K562 (cell line): Measurements from ENCODE around the gene TPI1.

Experiments
- EGR1 ChIP-seq: fragments of 450-650 bp; conservative IDR thresholded peaks from 2 replicates; pipeline ENCODE4 v1.6.1; 2017; ENCODE audit warnings: mild to moderate bottlenecking
- HBP1 ChIP-seq: fragments of 450-650 bp; formaldehyde crosslinking; IDR thresholded peaks from 2 replicates; pipeline ENCODE4 v1.4.0; 2022; ENCODE audit warnings: missing genetic modification characterization
- NCOA2 ChIP-seq, 2 experiments: fragments of 450-650 bp; IDR thresholded peaks; 2 replicates each; pipeline ENCODE4 v1.6.1; 2018; ENCODE audit warnings: mild to moderate bottlenecking in 2 of 2, moderate library complexity in 1 of 2; ENCODE audit not compliant: partially characterized antibody in 2 of 2
- NR2C2 ChIP-seq, 2 experiments: fragments of 200-800 bp in 1 of 2; sonication (Bioruptor generic) in 1 of 2; sonication (generic) in 1 of 2; formaldehyde crosslinking in 1 of 2; IDR thresholded peaks; 2 replicates each; pipeline versions ENCODE4 v1.6.1 to v1.8.0; 2016 to 2022; ENCODE audit warnings: mild to moderate bottlenecking in 1 of 2, missing compliant biosample characterization in 1 of 2, missing genetic modification characterization in 1 of 2, missing genetic modification reagents in 1 of 2
- POLR2A ChIP-seq: fragments of 450-650 bp; conservative IDR thresholded peaks from 2 replicates; pipeline ENCODE4 v1.6.1; 2016
- STAG1 ChIP-seq: sonication (generic); formaldehyde crosslinking; IDR thresholded peaks from 2 replicates; pipeline ENCODE4 v1.5.0; 2020; ENCODE audit warnings: missing genetic modification reagents, borderline replicate concordance
- ZNF217 ChIP-seq: sonication (generic); formaldehyde crosslinking; IDR thresholded peaks from 2 replicates; pipeline ENCODE4 v1.8.0; 2022; ENCODE audit warnings: mild to moderate bottlenecking, missing genetic modification reagents
- ZNF239 ChIP-seq: fragments of 250-450 bp; sonication (Bioruptor Pico); IDR thresholded peaks from 2 replicates; pipeline ENCODE4 v1.4.0; 2020; ENCODE audit warnings: mild to moderate bottlenecking
- TF ChIP-seq, protein P1 (sequence below), 3 experiments: IDR thresholded peaks in 2 of 3; conservative IDR thresholded peaks in 1 of 3; 2 replicates each; pipeline ENCODE4 v1.5.1; 2011 to 2012; ENCODE audit warnings: low read length in 3 of 3, mild to moderate bottlenecking in 3 of 3, control low read depth in 2 of 3, improper control_type of control experiment in 1 of 3, inconsistent platforms in 1 of 3, low read depth in 1 of 3, mixed read lengths in 1 of 3, moderate library complexity in 1 of 3; ENCODE audit not compliant: insufficient read depth in 2 of 3
- TF ChIP-seq, protein P2 (sequence below): sonication (generic); formaldehyde crosslinking; IDR thresholded peaks from 2 replicates; pipeline ENCODE4 v1.5.0; 2020; ENCODE audit warnings: missing genetic modification reagents
- TF ChIP-seq, protein P3 (sequence below), 2 experiments: IDR thresholded peaks; 2 replicates each; pipeline ENCODE4 v1.6.1; 2011; ENCODE audit warnings: borderline replicate concordance in 1 of 2, control low read depth in 1 of 2, low read depth in 1 of 2, low read length in 1 of 2, mild to moderate bottlenecking in 1 of 2, mixed read lengths in 1 of 2, moderate library complexity in 1 of 2; ENCODE audit not compliant: insufficient read depth in 1 of 2, insufficient read length in 1 of 2, poor library complexity in 1 of 2, severe bottlenecking in 1 of 2; ENCODE audit errors: extremely low read depth in 1 of 2

DNA sequence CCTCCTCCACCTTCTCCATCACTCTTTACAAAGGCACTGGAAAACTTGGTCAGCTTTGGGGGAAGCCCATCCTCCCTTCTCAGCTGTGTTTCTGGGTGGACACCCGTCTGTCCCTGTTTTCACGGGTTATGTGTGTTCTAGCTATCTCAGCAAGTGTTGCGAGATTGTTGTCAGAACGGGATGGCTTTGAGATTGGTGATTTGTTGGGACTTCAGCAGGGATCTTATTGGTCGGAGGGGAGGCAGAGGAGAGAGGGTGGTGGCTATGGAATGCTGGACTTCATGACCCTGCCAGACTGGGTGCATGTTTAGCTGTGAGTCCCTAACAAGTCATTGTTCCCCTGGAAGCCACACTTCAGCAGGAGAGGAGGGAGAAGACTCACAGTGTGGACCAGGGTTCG, 13.3 kb upstream of the TPI1 start:
- TF ChIP-seq ZNF239 (CRISPR knock-in tag), result no peak
- TF ChIP-seq NCOA2 (IDR thresholded peaks at IDR 0.05; ENCODE audit: partially characterized antibody in 2 of 2), result no peak
- TF ChIP-seq, protein P1, sequence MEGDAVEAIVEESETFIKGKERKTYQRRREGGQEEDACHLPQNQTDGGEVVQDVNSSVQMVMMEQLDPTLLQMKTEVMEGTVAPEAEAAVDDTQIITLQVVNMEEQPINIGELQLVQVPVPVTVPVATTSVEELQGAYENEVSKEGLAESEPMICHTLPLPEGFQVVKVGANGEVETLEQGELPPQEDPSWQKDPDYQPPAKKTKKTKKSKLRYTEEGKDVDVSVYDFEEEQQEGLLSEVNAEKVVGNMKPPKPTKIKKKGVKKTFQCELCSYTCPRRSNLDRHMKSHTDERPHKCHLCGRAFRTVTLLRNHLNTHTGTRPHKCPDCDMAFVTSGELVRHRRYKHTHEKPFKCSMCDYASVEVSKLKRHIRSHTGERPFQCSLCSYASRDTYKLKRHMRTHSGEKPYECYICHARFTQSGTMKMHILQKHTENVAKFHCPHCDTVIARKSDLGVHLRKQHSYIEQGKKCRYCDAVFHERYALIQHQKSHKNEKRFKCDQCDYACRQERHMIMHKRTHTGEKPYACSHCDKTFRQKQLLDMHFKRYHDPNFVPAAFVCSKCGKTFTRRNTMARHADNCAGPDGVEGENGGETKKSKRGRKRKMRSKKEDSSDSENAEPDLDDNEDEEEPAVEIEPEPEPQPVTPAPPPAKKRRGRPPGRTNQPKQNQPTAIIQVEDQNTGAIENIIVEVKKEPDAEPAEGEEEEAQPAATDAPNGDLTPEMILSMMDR (IDR thresholded peaks at IDR 0.05 in 2 of 3, conservative IDR thresholded peaks at IDR 0.05 in 1 of 3; ENCODE audit: insufficient read depth in 2 of 3, low read depth in 1 of 3, low read length in 3 of 3), result no peak
- TF ChIP-seq, protein P2, sequence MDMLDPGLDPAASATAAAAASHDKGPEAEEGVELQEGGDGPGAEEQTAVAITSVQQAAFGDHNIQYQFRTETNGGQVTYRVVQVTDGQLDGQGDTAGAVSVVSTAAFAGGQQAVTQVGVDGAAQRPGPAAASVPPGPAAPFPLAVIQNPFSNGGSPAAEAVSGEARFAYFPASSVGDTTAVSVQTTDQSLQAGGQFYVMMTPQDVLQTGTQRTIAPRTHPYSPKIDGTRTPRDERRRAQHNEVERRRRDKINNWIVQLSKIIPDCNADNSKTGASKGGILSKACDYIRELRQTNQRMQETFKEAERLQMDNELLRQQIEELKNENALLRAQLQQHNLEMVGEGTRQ, result no peak
- TF ChIP-seq EGR1, result no peak
- no peak for TF ChIP-seq NR2C2 (CRISPR knock-in tag; IDR thresholded peaks at IDR 0.05)
- TF ChIP-seq NR2C2 (tag; IDR thresholded peaks at IDR 0.05), result no peak
- TF ChIP-seq ZNF217, result no peak
- TF ChIP-seq POLR2A, result no peak
- no peak for TF ChIP-seq STAG1
- TF ChIP-seq, protein P3, sequence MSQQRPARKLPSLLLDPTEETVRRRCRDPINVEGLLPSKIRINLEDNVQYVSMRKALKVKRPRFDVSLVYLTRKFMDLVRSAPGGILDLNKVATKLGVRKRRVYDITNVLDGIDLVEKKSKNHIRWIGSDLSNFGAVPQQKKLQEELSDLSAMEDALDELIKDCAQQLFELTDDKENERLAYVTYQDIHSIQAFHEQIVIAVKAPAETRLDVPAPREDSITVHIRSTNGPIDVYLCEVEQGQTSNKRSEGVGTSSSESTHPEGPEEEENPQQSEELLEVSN (IDR thresholded peaks at IDR 0.05; ENCODE audit: borderline replicate concordance in 1 of 2, extremely low read depth in 1 of 2, insufficient read depth in 1 of 2, insufficient read length in 1 of 2, low read depth in 1 of 2, low read length in 1 of 2, poor library complexity in 1 of 2, severe bottlenecking in 1 of 2), result no peak
- no peak for TF ChIP-seq HBP1 (CRISPR knock-in tag)
